Measurements from ENCODE around the gene CEP55.
A peak's percentile ranks its signal among the peaks of the same experiment; 100 is the strongest.

The CEP55 gene

GRCh38 chr10:93469454-93469853, 27.0 kb upstream of the CEP55 start:
- DNase-seq (ENCODE audit: low read depth) = no peak

DNA sequence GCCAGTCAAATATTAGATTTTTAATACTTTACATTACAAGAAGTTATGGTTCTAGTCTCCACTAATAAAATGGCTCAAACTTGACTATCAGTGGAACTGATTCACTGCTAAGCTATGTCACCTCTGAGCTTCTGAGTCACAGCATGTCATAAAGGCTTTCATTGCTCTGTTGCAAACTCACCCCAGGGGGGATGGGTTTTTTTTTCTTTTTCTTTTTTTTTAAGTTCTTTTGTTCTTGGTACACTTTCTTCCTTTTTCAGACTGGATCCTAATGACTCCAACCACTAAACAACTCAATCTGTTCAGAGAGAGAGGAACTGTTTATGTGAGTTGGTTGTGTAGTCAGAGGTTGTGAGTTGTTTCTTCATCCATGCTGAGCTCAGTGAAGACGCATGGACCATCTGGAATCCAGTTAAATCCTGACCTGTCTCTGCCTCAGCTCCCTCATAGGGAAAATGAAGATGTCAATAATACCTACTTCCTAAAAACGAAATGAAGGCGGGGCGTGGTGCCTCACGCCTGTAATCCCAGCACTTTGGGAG, 25.2 kb upstream of the CEP55 start:
- peak; percentile 89 for DNase-seq (ENCODE audit: low read depth)

- no peak for DNase-seq (ENCODE audit: low read depth)
These were observed 23.3 kb upstream of the CEP55 start for GRCh38 chr10:93473161-93473560.

- DNase-seq (ENCODE audit: low read depth) = no peak
These were observed 22.5 kb upstream of the CEP55 start for GRCh38 chr10:93473804-93474472.

DNA sequence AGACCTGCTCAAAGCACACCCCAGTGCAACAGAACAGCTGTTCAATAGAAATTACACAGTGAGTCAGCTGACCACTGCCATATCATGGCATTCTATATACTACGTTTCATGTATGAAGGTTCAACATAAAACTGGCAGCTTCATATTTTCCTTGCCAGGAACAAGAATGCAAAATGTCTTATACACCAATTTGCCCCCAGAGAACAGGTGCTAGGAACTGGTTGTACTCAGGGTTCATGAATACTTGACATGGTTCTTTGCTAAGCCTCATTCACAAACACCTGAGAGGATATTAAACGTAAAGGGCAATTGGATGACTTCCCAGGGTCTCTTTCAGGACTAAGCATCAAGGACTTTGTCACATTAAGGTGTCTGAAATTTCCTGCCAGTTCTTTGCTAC, 21.2 kb upstream of the CEP55 start:
- no peak for DNase-seq (ENCODE audit: low read depth)

DNA sequence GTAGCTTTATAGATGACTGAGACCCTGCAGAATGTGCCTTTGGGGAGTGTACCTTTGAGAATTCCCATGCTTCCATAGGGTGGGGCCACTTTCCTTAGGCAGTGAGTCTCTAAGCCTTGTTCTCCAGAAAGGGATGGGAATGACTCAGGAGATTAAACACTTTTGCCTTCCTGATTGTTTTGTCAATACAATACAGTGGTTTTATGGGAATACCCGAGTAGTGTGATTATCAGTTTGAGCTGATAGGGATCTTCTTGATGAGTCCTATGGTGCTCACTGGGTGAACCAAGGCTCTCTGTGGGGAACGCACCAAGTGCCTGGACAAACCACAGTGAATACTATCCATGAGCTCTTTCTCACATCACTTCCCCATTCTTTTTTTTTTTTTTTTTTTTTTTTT, 20.5 kb upstream of the CEP55 start:
- DNase-seq (ENCODE audit: low read depth) = peak; percentile 29

- DNase-seq (ENCODE audit: low read depth) = no peak
These were observed 19.7 kb upstream of the CEP55 start for GRCh38 chr10:93476756-93477155.

DNA sequence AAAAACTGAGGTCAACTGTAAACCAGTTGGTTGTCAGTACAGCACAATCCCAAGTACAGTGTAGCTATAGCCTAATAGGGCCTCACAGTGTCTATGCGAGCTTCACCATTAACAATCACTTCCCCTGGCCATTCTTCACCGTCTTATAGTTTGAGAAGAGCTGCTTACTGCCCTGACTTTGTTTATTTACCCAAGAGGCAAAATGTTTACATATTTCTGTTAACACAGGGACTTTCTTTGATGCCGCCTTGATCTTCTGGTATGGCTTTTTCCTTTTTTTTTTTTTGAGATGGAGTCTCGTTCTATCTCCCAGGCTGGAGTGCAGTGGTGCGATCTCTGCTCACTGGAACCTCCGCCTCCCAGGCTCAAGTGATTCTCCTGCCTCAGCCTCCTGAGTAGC, 17.5 kb upstream of the CEP55 start:
- no peak for DNase-seq (ENCODE audit: low read depth)

GRCh38 chr10:93481637-93482144, 14.7 kb upstream of the CEP55 start:
- no peak for DNase-seq (ENCODE audit: low read depth)

DNA sequence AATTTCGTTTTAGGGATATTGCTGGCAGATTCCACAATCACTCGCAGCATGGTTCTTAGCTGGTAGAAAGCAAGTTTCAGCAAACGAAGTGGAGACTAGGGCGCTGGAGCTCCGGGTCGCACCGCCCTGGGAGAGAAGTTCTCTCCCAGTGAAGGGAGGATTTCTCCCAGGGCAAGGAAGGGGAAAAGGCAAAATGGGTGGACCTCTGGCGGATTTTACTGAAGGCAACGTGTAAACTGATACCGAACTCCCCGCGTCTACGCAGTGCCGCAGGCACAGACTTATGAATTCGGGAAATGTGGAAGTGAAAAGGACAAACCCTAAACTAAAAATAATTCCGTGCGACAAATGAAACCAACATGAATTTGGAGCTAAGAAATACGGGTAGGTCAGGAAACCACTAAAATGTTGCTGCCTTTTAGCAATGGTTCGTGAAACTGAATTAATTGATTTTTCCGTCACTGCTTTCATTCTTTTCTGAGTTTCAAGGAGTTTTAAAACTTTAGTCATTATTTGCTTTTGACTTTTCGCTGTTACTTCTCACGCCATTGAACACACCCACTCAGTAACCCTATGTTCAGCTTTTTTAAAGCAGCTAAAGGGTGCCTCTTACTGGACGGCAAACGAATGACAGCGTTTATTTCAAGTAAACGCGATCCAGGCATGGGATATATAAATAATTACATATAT, 14.1 kb upstream of the CEP55 start, which contains the start of gene MYOF:
Gene MYOF, minus strand, starts transcription at position 190 of the 690 bp plus-strand sequence. Its CDS starts 140 bp downstream, at position 50.
- DNase-seq (ENCODE audit: low read depth) = peak; percentile 83

- DNase-seq (ENCODE audit: low read depth) = no peak
These were observed 10.7 kb upstream of the CEP55 start for GRCh38 chr10:93485690-93486089.

DNA sequence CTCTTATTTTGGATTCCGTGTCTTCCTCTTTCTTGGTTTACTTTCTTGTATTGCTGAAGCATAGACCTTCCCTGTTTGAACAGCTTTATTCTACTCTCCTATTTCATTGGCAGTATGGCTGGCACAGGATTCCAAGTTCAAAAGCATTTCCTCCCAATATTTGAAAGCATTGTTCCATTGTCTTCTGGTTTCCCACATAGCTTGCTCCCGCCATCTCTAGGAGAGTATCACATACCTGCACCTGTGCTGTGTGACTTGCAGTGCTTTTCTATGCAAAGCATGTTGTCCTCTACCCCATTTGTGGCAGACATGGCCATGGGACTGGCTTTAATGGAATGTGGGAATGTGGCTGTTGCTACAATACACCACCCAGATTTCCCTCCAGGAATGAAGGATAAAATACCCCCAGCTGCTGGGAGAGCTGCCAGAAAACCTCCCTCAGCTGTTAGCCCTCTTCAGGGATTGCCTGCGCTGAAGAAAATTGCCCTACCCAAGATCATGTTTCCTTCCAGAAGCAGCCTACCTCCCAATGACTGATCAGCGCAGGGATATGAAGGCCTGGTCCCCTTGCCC, 7.4 kb upstream of the CEP55 start:
- no peak for DNase-seq (ENCODE audit: low read depth)

DNA sequence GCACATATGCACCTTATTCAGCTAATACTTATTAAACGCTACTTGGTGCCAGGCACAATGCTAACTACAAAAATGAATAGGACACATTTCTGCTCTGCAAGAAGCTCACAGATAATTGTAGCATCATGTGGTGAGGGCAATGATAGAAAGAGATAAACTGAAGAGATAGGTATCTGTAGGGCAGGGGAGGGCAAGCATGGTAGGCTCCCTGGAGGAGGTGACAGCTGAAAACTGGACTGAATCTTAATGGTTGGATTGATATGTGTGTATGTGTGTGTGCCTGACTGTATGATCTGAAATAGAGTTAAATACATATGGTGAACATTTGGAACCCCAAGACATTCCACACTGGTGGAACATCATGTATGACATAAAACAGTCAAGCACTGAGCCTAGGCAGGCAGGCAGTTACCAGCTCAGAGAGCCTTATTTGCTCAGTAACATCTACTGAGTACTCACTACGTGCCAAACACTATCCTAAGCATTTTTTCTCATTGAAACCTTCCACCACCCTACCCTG, 4.8 kb upstream of the CEP55 start:
- DNase-seq (ENCODE audit: low read depth) = no peak

DNA sequence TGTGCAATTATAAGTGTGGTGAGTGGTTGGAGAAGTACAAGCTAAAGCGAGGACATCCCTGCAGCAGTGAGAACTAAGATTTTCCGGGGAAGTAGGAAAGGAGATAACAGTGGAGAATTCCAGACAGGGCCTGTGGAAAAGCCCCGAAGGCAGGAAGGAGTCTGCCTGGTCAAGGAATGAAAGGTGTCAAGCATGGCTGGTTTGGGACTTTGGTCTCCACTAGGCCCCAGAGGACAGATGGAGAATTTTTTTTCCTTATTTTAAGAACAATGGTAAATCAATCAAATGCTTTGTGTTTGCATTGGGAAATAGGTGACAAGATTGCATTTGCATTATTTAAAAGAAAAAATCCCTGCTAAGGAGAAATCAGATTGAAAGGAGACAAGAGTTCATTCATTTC, 3.2 kb upstream of the CEP55 start:
- DNase-seq (ENCODE audit: low read depth) = no peak

DNA sequence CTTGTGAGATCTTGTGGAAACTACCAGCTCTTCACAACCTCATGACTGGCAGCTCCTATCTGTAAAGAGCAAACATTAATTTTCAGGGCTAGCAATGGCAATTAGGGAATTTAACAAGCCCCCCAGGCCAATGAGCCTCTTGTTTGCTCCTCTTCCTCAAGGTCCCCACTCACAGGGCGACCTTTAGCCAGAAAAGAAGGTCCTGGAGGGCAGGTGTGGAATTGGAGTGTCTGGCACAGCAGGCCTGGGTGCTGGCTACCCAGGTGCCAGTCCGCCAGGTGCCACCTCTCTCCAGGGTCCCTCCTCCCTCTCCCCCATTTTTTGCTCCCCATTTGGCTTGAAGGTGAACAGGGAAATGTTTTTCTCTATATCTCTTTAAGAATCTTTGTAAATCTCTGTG, 1.9 kb upstream of the CEP55 start:
- no peak for DNase-seq (ENCODE audit: low read depth)

- DNase-seq (ENCODE audit: low read depth) = no peak
These were observed 624 bp upstream of the CEP55 start for GRCh38 chr10:93495654-93496321.

DNA sequence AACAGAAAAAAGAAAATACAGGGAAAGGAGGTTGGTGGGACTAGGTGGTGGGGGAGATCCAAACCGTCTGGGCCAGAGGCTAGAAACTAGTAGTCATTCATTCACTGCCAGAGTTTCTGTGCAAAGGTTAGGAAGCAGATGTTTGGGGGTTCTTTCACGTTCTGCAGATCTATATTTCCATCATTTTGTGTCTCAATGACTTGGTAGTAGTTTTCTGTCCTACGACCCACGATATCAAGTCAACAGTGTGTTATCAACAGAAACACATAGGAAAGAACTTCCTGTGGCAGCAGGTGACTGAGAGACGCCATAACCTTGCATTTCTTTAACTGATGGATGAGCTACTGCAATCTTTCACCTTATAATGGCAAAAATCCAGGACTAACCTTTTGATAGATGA, 1.8 kb downstream of the CEP55 start:
- no peak for DNase-seq (ENCODE audit: low read depth)

- DNase-seq (ENCODE audit: low read depth) = peak; percentile 59
These were observed 5.2 kb downstream of the CEP55 start for GRCh38 chr10:93501650-93502049.

DNA sequence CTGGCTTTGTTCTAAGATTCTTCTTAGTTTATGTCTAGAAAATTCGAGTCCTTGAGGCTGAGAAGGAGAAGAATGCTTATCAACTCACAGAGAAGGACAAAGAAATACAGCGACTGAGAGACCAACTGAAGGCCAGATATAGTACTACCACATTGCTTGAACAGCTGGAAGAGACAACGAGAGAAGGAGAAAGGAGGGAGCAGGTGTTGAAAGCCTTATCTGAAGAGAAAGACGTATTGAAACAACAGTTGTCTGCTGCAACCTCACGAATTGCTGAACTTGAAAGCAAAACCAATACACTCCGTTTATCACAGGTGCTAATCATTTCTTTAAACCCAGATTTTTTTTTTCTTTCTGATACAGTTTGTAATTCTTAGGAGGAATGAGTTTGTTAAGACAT, 6.7 kb downstream of the CEP55 start:
- peak; percentile 42 for DNase-seq (ENCODE audit: low read depth)

DNA sequence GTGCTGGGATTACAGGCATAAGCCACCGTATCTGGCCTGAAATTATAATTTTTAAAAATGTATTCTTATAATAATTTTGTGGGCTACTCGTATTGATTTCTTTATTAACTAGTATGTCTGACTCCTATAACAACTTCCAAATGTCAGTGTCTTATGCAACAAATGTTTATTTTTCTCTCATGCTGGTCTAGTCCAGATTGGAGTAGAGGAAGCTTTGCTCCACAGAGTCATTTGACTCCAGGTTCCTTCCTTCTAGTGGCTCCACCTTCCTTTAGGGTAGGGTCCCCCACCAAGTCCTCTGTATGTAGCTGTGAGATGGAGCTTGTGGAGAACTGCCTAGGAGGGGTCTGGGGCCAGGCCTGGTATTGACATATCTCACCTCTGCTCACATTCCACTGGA, 8.7 kb downstream of the CEP55 start:
- no peak for DNase-seq (ENCODE audit: low read depth)

- DNase-seq (ENCODE audit: low read depth) = no peak
These were observed 13.4 kb downstream of the CEP55 start for GRCh38 chr10:93509816-93510215.

DNA sequence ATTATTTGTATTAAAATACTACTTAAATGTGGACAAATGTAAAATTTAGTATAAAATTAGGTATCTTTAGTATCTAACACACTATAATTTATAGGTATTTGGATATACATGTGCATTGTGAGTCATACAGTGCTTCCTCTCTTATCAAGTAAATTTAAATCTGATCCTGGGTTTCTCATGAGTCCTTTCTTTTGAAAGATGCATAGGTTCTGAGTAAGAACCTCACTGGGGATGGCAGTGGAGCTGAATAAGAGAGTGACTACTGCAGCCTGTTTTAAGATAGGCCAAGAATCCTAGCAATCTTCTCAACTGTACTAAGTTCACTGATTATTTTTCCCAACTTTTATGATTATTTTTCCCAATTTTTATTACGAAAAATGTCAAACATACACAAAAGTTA, 16.2 kb downstream of the CEP55 start:
- DNase-seq (ENCODE audit: low read depth) = peak; percentile 78

Measured in amniotic epithelial cell (primary cell).